K562 (cell line): ENCODE measurements around the gene FBXO46. TPM values are rescaled to one million over a fixed set of nuclear protein-coding genes. Genes with fewer than 3 reads are reported as not detected.

Source experiments
- ARID1B ChIP-seq: fragments of 450-650 bp; IDR thresholded peaks from 2 replicates; pipeline ENCODE4 v1.6.1; 2016; ENCODE audit warnings: antibody characterized with exemption, mild to moderate bottlenecking, inconsistent platforms
- ATF7 ChIP-seq: fragments of 450-650 bp; IDR thresholded peaks from 2 replicates; pipeline ENCODE4 v1.7.1; 2014; ENCODE audit warnings: mild to moderate bottlenecking, moderate library complexity
- CHD1 ChIP-seq: fragments of 200-600 bp; sonication (generic); IDR thresholded peaks from one replicate; pipeline ENCODE4 v1.6.1; 2012; ENCODE audit warnings: mild to moderate bottlenecking, moderate library complexity, low read length, inconsistent platforms
- CHD4 ChIP-seq: fragments of 200-600 bp; sonication (generic); IDR thresholded peaks from 3 replicates; pipeline ENCODE4 v1.6.1; 2012; ENCODE audit warnings: low read depth, mild to moderate bottlenecking, mixed read lengths, low read length, inconsistent platforms; ENCODE audit not compliant: insufficient read depth, insufficient replicate concordance, poor library complexity, severe bottlenecking
- ELF2 ChIP-seq: fragments of 250-450 bp; sonication (Bioruptor Pico); IDR thresholded peaks from 2 replicates; pipeline ENCODE4 v1.5.0; 2021; ENCODE audit warnings: mild to moderate bottlenecking
- HINFP ChIP-seq: fragments of 450-650 bp; conservative IDR thresholded peaks from 2 replicates; pipeline ENCODE4 v1.6.1; 2016; ENCODE audit warnings: missing genetic modification characterization, low read depth, mild to moderate bottlenecking, control low read depth, missing compliant biosample characterization
- KDM4B ChIP-seq, 2 experiments: fragments of 450-650 bp in 1 of 2; sonication (generic) in 1 of 2; IDR thresholded peaks; 2 replicates each; pipeline ENCODE4 v1.6.1; 2016 to 2017; ENCODE audit warnings: borderline replicate concordance in 2 of 2, antibody characterized with exemption in 1 of 2, low read depth in 1 of 2, mild to moderate bottlenecking in 1 of 2
- KLF16 ChIP-seq: IDR thresholded peaks from 2 replicates; pipeline ENCODE4 v1.6.1; 2016; ENCODE audit warnings: antibody characterized with exemption
- MEF2D ChIP-seq: conservative IDR thresholded peaks from 2 replicates; pipeline ENCODE4 v1.6.1; 2016; ENCODE audit warnings: low read depth, missing genetic modification characterization, missing compliant biosample characterization
- POLR2B ChIP-seq: fragments of 450-650 bp; IDR thresholded peaks from 2 replicates; pipeline ENCODE4 v1.6.1; 2018; ENCODE audit warnings: low read depth; ENCODE audit not compliant: partially characterized antibody
- SFPQ ChIP-seq: fragments of 200-400 bp; formaldehyde crosslinking; IDR thresholded peaks from 2 replicates; pipeline ENCODE4 v1.6.1; 2017; ENCODE audit warnings: mild to moderate bottlenecking, low read depth, low read length, moderate library complexity
- XRCC5 ChIP-seq: fragments of 200-400 bp; formaldehyde crosslinking; IDR thresholded peaks from 2 replicates; pipeline ENCODE4 v1.6.1; 2017; ENCODE audit warnings: low read depth, mild to moderate bottlenecking, low read length
- ZBTB7A ChIP-seq: IDR thresholded peaks from 2 replicates; pipeline ENCODE4 v1.6.1; 2011; ENCODE audit warnings: low read depth, mild to moderate bottlenecking, low read length, moderate library complexity, borderline replicate concordance; ENCODE audit not compliant: control insufficient read depth
- ZNF609 ChIP-seq: sonication (generic); formaldehyde crosslinking; IDR thresholded peaks from 2 replicates; pipeline ENCODE4 v1.8.1; 2023; ENCODE audit warnings: missing genetic modification reagents, mild to moderate bottlenecking, borderline replicate concordance
- ZNF75A ChIP-seq: fragments of 450-650 bp; formaldehyde crosslinking; IDR thresholded peaks from 2 replicates; pipeline ENCODE4 v1.4.0; 2020; ENCODE audit warnings: mild to moderate bottlenecking
- polyA plus RNA-seq, 8 experiments: library from polyadenylated mRNA; depleted of rRNA in 4 of 8; stranded (reverse) in 5 of 8; unstranded in 3 of 8; fragments of >200 nt; fragmentation: Nextera tagmentation in 2 of 8; fragmentation: Illumina TruSeq in 1 of 8; extraction: Ambion mirVana in 2 of 8; extraction: Trizol in 1 of 8; gene quantifications; 2 replicates each; pipeline versions ENCODE4 v1.2.1 to v1.2.3, GENCODE V29; 2011 to 2014; ENCODE audit warnings: inconsistent platforms in 1 of 8, missing spikeins in 1 of 8
- total RNA-seq, 7 experiments: library from RNA; depleted of rRNA in 6 of 7; stranded (reverse); fragments of >200 nt in 6 of 7; fragmentation: Illumina TruSeq in 2 of 7; extraction: Trizol in 2 of 7; gene quantifications; 2 replicates each; pipeline versions ENCODE4 v1.2.1 to v1.2.3, GENCODE V29; 2011 to 2021; ENCODE audit warnings: low replicate concordance in 1 of 7
- TF ChIP-seq, protein P1 (sequence below), 3 experiments: IDR thresholded peaks in 2 of 3; conservative IDR thresholded peaks in 1 of 3; 2 replicates each; pipeline ENCODE4 v1.5.1; 2011 to 2012; ENCODE audit warnings: low read length in 3 of 3, mild to moderate bottlenecking in 3 of 3, control low read depth in 2 of 3, improper control_type of control experiment in 1 of 3, inconsistent platforms in 1 of 3, low read depth in 1 of 3, mixed read lengths in 1 of 3, moderate library complexity in 1 of 3; ENCODE audit not compliant: insufficient read depth in 2 of 3

The FBXO46 gene
- total and polyA plus RNA-seq, 9 of the 15 experiments (the other 6 are each of a cell fraction or from before 2014, with no cell fraction given): 1.5 to 36.1 (median 7.3) TPM

GRCh38 chr19:45693106-45693788 lies 37.4 kb downstream of the FBXO46 start (continued):
- TF ChIP-seq HINFP (tag) (no peak), MEF2D (tag) (no peak), CHD1 (peak; percentile 26), XRCC5 (peak; percentile 90), CHD4 (no peak), ZNF609 (CRISPR knock-in tag) (peak; percentile 66; the same call in 1 of the 2 replicates), POLR2B (no peak), ZBTB7A (peak; percentile 73), SFPQ (no peak), ARID1B (peak; percentile 14; the same call in 1 of the 2 replicates), KLF16 (0 out of 2 replicates have a peak, but pooled peaks have one; percentile 28), ATF7 (peak; percentile 10; the same call in 1 of the 2 replicates), ELF2 (CRISPR knock-in tag) (no peak), ZNF75A (CRISPR knock-in tag) (no peak), KDM4B (IDR thresholded peaks at IDR 0.05; ENCODE audit: borderline replicate concordance in 2 of 2, low read depth in 1 of 2) (no peak)
- TF ChIP-seq, protein P1, sequence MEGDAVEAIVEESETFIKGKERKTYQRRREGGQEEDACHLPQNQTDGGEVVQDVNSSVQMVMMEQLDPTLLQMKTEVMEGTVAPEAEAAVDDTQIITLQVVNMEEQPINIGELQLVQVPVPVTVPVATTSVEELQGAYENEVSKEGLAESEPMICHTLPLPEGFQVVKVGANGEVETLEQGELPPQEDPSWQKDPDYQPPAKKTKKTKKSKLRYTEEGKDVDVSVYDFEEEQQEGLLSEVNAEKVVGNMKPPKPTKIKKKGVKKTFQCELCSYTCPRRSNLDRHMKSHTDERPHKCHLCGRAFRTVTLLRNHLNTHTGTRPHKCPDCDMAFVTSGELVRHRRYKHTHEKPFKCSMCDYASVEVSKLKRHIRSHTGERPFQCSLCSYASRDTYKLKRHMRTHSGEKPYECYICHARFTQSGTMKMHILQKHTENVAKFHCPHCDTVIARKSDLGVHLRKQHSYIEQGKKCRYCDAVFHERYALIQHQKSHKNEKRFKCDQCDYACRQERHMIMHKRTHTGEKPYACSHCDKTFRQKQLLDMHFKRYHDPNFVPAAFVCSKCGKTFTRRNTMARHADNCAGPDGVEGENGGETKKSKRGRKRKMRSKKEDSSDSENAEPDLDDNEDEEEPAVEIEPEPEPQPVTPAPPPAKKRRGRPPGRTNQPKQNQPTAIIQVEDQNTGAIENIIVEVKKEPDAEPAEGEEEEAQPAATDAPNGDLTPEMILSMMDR (IDR thresholded peaks at IDR 0.05 in 2 of 3, conservative IDR thresholded peaks at IDR 0.05 in 1 of 3; ENCODE audit: insufficient read depth in 2 of 3, low read depth in 1 of 3, low read length in 3 of 3): peak; percentile 84 to 94 (median 88)
